NCI-H345 treated with DMSO at 0.1 percent for 48 hours (cell line): ENCODE results near the gene ETS1.
"Not testable (repeated sequence)": the region's sequence is repeated elsewhere in the genome, so short reads cannot be mapped to it uniquely, and the experiment has no call there.

Experiments
- DNase-seq: peaks from one replicate; lab custom pipeline; 2025; ENCODE audit not compliant: unreplicated experiment; lab: John Stamatoyannopoulos, UW

ETS1 gene

GRCh38 chr11:128467041-128467440 is 120.3 kb downstream of the ETS1 start:
- DNase-seq = no peak

GRCh38 chr11:128465946-128466705 is 121.2 kb downstream of the ETS1 start:
- no peak for DNase-seq

DNA sequence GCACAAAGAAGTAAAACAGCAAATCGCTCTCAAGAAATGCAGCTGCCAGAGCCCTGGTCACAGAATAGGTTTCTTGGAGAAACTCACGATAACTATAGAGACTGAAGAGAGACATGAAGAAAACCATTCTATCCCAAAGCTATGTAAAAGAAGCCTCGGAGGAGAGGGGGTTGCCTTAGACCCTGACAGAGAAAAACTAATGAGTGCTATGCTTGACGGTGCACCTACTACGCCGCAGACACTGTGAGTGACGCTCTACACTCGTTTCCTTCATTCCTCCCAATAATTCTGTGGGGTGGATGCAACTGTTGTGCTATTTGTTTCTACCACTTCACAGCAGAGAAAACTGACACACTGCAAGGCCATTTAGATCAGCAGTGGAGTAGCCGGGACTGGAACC is 121.8 kb downstream of the ETS1 start:
- no peak for DNase-seq

DNA sequence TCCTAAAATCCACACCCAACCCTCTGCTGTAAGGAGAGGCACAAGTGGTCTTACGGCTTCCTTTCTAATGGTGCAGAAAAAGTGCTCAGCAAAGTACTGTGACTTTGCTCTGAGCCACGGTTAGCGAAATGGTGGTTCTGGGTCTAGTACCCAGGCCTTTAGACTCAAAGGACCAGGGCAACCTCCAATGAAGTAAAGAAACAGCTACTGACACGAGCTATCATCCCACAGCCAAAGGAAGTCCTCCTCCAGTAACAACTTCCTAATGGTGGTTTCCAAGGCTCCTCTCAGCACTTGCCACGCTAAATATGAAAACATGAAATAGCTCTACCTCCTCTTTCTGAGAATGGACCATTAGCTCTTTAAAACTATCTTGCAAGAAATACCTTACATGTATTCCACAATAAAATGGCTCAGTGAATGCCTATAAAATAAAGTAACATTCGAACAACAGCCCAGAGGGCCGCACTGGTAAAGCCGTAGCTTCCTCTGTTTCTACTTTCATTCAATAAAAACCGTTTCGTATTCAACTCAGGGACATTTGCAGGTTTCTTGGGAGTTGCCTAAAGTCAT is 122.4 kb downstream of the ETS1 start:
- no peak for DNase-seq

DNA sequence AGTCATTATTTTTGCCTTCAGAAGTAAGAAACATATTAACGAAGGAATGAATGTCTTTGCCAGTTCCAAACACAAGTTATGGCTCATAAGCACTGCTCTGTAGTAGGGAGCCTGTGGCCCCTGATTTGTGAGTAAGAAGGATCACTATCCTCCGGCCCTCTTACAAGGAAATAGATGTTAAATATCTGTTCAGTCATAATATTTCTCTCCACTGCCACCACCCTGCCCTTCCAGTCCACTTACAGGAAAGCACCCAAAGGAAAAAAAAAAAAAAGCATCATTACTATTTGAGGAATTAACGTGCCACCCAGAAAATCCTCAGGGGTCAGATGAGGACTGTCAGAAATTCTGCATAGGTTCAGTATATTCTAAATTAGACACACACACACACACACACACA is 123.4 kb downstream of the ETS1 start:
- DNase-seq = no peak

GRCh38 chr11:128463371-128463829 is 124.0 kb downstream of the ETS1 start:
- no peak for DNase-seq

GRCh38 chr11:128462922-128463321 is 124.4 kb downstream of the ETS1 start:
- DNase-seq = no peak

- no peak for DNase-seq
Observed at GRCh38 chr11:128462189-128462588, 125.2 kb downstream of the ETS1 start.

- no peak for DNase-seq
Observed at GRCh38 chr11:128458321-128458720, 129.0 kb downstream of the ETS1 start.

DNA sequence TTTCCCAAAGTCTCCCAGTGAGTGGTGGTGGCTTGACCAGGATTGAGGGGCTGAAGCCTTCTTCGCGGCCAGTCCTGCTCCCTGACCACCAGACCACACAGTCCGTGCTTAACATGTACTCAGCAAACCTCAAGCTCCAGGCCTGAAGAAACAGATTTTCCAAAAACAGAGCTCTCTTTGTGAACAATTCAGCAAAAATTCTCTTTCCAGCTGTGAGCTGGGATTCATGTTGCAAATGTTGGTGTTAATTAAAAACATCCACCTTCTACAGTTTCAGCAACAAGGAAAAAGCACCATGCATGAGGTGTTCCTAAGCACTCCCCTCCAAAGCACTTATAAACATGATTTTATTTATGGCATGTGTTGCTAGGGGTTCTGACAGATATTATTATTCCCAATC is 129.5 kb downstream of the ETS1 start:
- DNase-seq = no peak

DNA sequence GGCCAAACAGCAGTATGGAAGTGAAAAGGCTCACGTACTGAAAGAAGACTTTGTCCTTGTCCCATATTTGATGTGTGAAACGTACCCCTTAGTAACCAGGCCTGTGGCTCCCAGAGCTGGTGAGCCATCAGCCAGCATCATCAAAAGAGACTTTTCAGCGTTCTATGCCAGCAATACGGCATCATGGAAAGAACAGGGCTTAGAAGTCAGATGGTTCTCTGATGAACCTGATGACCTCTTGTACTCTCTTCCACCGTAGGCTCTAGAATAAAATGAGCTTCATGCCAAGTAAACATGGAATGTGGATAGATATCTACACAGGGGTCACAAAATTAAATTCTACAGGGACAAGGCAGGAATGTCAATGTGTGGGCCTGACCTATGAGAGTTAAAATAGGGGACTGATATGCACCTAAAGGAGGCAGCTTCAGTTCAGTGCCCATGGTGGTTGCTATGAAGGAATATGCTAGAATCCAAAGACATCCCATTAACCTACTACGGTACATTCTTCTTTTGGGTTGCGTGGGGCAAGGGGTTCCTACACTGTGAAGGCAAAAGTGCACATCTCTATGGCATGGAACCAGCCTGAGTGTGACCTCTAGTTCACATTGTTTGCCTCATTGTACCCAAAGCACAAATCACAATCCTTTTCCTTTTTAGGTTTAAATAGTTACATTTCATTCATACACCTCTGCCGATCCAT is 130.6 kb downstream of the ETS1 start:
- DNase-seq = no peak

GRCh38 chr11:128455766-128456165 is 131.6 kb downstream of the ETS1 start:
- no peak for DNase-seq

GRCh38 chr11:128453444-128454336 is 133.7 kb downstream of the ETS1 start:
- no peak for DNase-seq

DNA sequence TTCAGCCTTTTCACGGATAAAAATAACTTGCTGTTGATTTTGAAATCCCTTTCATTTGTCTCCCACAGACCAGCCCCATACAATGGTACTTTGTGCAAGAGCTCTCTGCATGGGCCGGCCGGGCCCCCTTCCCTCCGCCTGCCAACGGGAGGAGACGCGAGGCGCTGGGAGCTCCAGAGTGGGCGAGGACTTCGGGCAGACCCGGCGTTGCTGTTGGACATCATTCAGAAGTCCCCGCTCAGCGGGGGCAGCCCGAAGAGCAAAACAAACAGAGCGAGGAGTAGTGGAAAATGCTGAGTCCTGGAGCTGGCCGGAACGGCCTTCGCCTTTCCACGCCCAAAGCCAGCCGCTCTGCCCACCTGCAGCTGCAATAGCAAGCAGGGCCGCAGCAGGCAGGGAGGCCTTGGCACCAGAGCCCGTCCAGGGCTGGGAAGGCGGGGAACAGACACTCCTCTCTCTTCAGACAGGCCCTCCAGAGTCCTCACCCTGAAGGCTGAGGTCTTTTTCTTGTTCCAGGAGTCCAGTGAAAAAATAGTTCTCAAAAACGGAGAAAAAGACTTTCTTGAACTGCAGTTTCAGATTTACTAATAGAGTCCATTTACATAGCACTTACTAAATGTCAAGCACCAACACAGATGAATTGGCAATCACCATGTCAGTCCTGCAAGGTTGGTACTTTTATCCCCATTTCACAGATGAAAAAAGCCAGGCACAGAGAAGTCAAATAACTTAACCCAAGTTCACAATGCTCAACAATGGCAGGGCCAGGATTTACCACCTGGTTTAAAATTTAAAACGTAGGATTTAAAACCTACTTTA is 135.5 kb downstream of the ETS1 start:
- DNase-seq = no peak

DNA sequence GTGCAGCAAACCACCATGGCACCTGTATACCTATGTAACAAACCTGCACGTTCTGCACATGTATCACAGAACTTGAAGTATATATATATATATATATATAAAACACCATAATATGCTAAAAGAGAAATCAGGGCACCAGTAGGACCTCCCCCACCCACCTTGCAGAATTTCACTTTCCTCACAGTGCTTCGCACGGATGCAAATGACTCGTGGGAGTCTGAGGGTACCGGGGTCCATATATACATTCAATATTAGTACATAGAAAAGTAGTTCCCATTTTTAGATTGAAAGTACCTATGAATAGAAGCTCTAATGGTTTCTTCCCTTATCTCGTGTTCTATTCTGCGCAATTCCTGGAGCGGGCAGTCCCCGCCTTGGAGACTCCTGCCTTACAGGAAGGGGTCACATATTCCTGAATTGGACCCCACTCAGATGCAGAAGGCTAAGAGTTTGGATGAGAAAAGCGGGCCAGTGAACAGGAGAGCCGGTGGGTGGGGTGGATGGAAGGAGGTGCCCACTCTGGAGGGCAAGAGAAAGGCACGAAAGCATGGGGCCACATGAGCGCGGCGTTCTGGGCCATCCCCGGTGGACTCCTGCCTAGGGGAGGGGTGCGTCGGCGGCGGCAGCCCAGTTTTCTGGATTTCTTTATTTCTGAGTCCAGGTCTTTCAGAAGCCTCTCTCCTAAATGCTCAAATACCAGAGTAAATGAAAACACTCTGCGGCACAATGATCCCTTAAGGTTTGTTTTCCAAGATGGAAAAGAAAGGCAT is 136.3 kb downstream of the ETS1 start:
- DNase-seq = no peak

DNA sequence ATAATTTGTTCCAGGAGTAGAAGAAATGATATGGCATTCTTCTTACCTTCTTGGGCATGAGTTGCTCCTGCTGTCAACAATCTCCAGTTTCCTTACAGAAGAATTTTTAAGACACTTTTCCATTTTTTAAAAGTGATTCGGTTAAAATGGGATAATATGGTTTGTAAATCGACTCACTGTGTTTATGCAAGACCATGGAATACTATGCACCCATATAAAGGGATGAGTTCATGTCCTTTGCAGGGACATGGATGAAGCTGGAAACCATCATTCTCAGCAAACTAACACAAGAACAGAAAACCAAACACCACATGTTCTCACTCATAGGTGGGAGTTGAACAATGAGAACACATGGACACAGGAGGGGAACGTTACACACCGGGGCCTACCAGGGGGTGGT is 136.9 kb downstream of the ETS1 start:
- not testable (repeated sequence) for DNase-seq

GRCh38 chr11:128448981-128449713 is 138.2 kb downstream of the ETS1 start:
- no peak for DNase-seq

GRCh38 chr11:128448200-128448886 is 139.0 kb downstream of the ETS1 start:
- DNase-seq = no peak
